CD14-positive monocyte (primary cell): Measurements from ENCODE around the gene PPFIA3. TPM values are rescaled to one million over a fixed set of nuclear protein-coding genes. Genes with fewer than 3 reads are reported as not detected.
A peak's percentile ranks its signal among the peaks of the same experiment; 100 is the strongest.

Experiments used
- DNase-seq, 3 donors: peaks; one replicate each; pipeline ENCODE4 v3.0.0-alpha.2; 2011 to 2022
- H2AFZ ChIP-seq: 2 replicates; pipeline ENCODE4 v1.6.0; 2012; ENCODE audit warnings: mild to moderate bottlenecking, low read depth, low read length, inconsistent platforms; ENCODE audit not compliant: insufficient read depth, poor library complexity, severe bottlenecking
- H3K27ac ChIP-seq, 2 donors: 1 replicate in 1 of 2; 2 replicates in 1 of 2; pipeline ENCODE4 v1.5.1; 2012 to 2013; ENCODE audit warnings: low read length in 2 of 2, control low read depth in 1 of 2, inconsistent platforms in 1 of 2, low read depth in 1 of 2, mild to moderate bottlenecking in 1 of 2
- H3K27me3 ChIP-seq, 2 donors: one replicate each; pipeline versions ENCODE4 v1.6.0 to v1.6.1; 2011 to 2013; ENCODE audit warnings: low read length in 2 of 2; ENCODE audit not compliant: control insufficient read depth in 2 of 2, insufficient read depth in 2 of 2
- H3K36me3 ChIP-seq, 2 donors: replicated peaks in 1 of 2; 1 replicate in 1 of 2; 2 replicates in 1 of 2; pipeline versions ENCODE4 v1.5.1 to v1.6.1; 2012 to 2013; ENCODE audit warnings: low read length in 2 of 2, control low read depth in 1 of 2, inconsistent platforms in 1 of 2, mild to moderate bottlenecking in 1 of 2; ENCODE audit not compliant: insufficient read depth in 2 of 2, control insufficient read depth in 1 of 2
- H3K4me1 ChIP-seq, 2 donors: 1 replicate in 1 of 2; 2 replicates in 1 of 2; pipeline versions ENCODE4 v1.5.1 to v1.6.1; 2012 to 2013; ENCODE audit warnings: low read length in 2 of 2, control low read depth in 1 of 2, inconsistent platforms in 1 of 2, mild to moderate bottlenecking in 1 of 2, moderate library complexity in 1 of 2; ENCODE audit not compliant: insufficient read depth in 2 of 2, control insufficient read depth in 1 of 2
- H3K4me2 ChIP-seq: replicated peaks from 2 replicates; pipeline ENCODE3; 2012; ENCODE audit warnings: low read length, moderate library complexity, mild to moderate bottlenecking; ENCODE audit not compliant: poor library complexity, severe bottlenecking; ENCODE audit errors: extremely low read depth
- H3K4me3 ChIP-seq, 3 experiments: fragments of 200-600 bp in 1 of 3; sonication (generic) in 1 of 3; replicated peaks in 1 of 3; 1 replicate in 2 of 3; 2 replicates in 1 of 3; pipeline ENCODE4 v1.5.1; 2011 to 2013; ENCODE audit warnings: low read length in 3 of 3, mild to moderate bottlenecking in 3 of 3, control low read depth in 2 of 3, low read depth in 2 of 3, inconsistent platforms in 1 of 3, moderate library complexity in 1 of 3
- H3K79me2 ChIP-seq: 2 replicates; pipeline ENCODE4 v1.6.0; 2012; ENCODE audit warnings: mild to moderate bottlenecking, control low read depth, inconsistent platforms, low read length, moderate library complexity; ENCODE audit not compliant: insufficient read depth
- H3K9ac ChIP-seq: 2 replicates; pipeline ENCODE4 v1.6.0; 2017; ENCODE audit warnings: low read length, mild to moderate bottlenecking; ENCODE audit not compliant: insufficient read depth, poor library complexity, severe bottlenecking
- H3K9me3 ChIP-seq, 2 donors: replicated peaks in 1 of 2; 1 replicate in 1 of 2; 2 replicates in 1 of 2; pipeline versions ENCODE4 v1.5.1 to v1.6.1; 2012 to 2013; ENCODE audit warnings: low read length in 2 of 2, control low read depth in 1 of 2; ENCODE audit not compliant: control insufficient read depth in 1 of 2, insufficient read depth in 1 of 2
- H4K20me1 ChIP-seq: 2 replicates; pipeline ENCODE4 v1.6.0; 2012; ENCODE audit warnings: mild to moderate bottlenecking, low read length, control low read depth, moderate library complexity; ENCODE audit not compliant: insufficient read depth
- H3K27ac Mint-ChIP-seq, 7 donors: one replicate each; pipeline ENCODE4 v1.8.0; 2020; ENCODE audit warnings: mild to moderate bottlenecking in 7 of 7, mixed read lengths in 7 of 7, moderate library complexity in 6 of 7, inconsistent platforms in 2 of 7
- H3K27me3 Mint-ChIP-seq, 3 donors: one replicate each; pipeline ENCODE4 v1.8.0; 2021 to 2022; ENCODE audit warnings: low read depth in 3 of 3, mild to moderate bottlenecking in 3 of 3, mixed read lengths in 3 of 3, moderate library complexity in 3 of 3, inconsistent platforms in 1 of 3
- H3K36me3 Mint-ChIP-seq, 2 donors: one replicate each; pipeline ENCODE4 v1.8.0; 2020; ENCODE audit warnings: mixed read lengths in 2 of 2, inconsistent platforms in 1 of 2, mild to moderate bottlenecking in 1 of 2
- H3K4me1 Mint-ChIP-seq: one replicate; pipeline ENCODE4 v1.8.0; 2020; ENCODE audit warnings: mild to moderate bottlenecking, mixed read lengths
- H3K4me3 Mint-ChIP-seq, 2 donors: one replicate each; pipeline ENCODE4 v1.8.0; 2020; ENCODE audit warnings: mild to moderate bottlenecking in 2 of 2, mixed read lengths in 2 of 2, moderate library complexity in 1 of 2
- H3K9me3 Mint-ChIP-seq, 7 donors: one replicate each; pipeline ENCODE4 v1.8.0; 2020 to 2022; ENCODE audit warnings: mixed read lengths in 7 of 7, mild to moderate bottlenecking in 6 of 7, moderate library complexity in 6 of 7, inconsistent platforms in 2 of 7
- CTCF ChIP-seq: fragments of 200-600 bp; IDR thresholded peaks from one replicate; pipeline ENCODE4 v1.8.0; 2022; ENCODE audit warnings: antibody characterized with exemption, mild to moderate bottlenecking
- WGBS: methylation state at CpG from one replicate; pipeline ENCODE4 v1.1.5; 2013; ENCODE audit warnings: missing lambda C conversion rate; ENCODE audit not compliant: insufficient coverage; 5-methylcytosine and 5-hydroxymethylcytosine counted together
- intact Hi-C, 2 donors: fragments of 100-400 bp; cut with micrococcal nuclease; formaldehyde crosslinking; loops; one replicate each; pipeline versions ENCODE4 v1.15.0 to v1.15.1; 2023
- polyA plus RNA-seq, 3 donors: library from polyadenylated mRNA; depleted of rRNA in 1 of 3; unstranded in 2 of 3; stranded (reverse) in 1 of 3; fragments of 300-500 nt in 2 of 3; fragments of >200 nt in 1 of 3; fragmentation: Illumina TruSeq in 2 of 3; gene quantifications; 1 replicate in 2 of 3; 2 replicates in 1 of 3; pipeline ENCODE4 v1.2.3, GENCODE V29; 2012 to 2021

PPFIA3 gene
- polyA plus RNA-seq, 3 donors: 0.43 TPM; not detected in 2

- no peak for DNase-seq
- Histone ChIP-seq H2AFZ (no peak overlapping the region), H3K4me1 (no peaks in the 10 kb centered on the region), H3K36me3 (peaks cover 85 to 98% of the 10 kb centered on the region in 2 donors), H3K4me2 (no peak overlapping the region), H3K79me2 (peaks cover 12% of the 10 kb centered on the region), H3K4me3 (no peak overlapping the region), H3K27me3 (no peaks in the 10 kb centered on the region), H4K20me1 (peaks cover 90% of the 10 kb centered on the region), H3K9ac (no peak overlapping the region), H3K9me3 (no peaks in the 10 kb centered on the region), H3K27ac (no peak overlapping the region)
- Mint-ChIP-seq H3K4me1 (no peaks in the 10 kb centered on the region), H3K9me3 (peaks cover 0 to 1% (median 0%) of the 10 kb centered on the region in 7 donors), H3K27ac (peak overlapping the region in 2 of 7 donors; percentile 10 to 38), H3K36me3 (peaks cover 70 to 93% of the 10 kb centered on the region in 2 donors), H3K4me3 (no peak overlapping the region), H3K27me3 (no peaks in the 10 kb centered on the region)
- intact Hi-C loops: no loop called here
- WGBS: 93% methylated on average over 6 of the region's 12 CpGs
- no peak for TF ChIP-seq CTCF
These were observed 18.2 kb upstream of the PPFIA3 start for GRCh38 chr19:49101160-49101559.

DNA sequence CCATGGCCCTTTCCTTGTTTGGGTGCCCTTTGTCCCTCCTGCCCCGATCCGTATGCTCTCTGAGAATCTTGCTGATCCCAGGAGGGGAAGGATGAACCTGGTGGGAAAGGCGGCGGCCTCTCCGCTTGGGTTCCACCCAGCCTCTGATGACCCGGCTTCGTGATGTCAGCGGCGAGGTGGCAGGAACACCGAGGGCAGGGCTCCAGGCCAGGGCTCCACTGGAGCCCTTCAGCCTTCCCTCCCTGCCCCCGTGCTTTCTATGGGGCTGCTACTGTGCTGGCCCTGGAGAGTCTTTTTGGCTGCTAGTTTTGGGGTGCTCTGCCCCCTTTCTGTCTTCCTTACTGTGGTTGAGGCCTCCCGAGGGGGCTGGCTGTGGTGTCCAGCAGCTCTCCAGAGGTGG, 17.0 kb upstream of the PPFIA3 start:
- Histone ChIP-seq H3K27me3 (no peaks in the 10 kb centered on the region), H4K20me1 (peaks cover 90% of the 10 kb centered on the region), H3K4me1 (no peaks in the 10 kb centered on the region), H2AFZ (no peak overlapping the region), H3K79me2 (peaks cover 12% of the 10 kb centered on the region), H3K36me3 (peaks cover 86 to 98% of the 10 kb centered on the region in 2 donors), H3K27ac (no peak overlapping the region), H3K4me2 (no peak overlapping the region), H3K4me3 (no peak overlapping the region), H3K9ac (no peak overlapping the region), H3K9me3 (no peaks in the 10 kb centered on the region)
- H3K4me1 Mint-ChIP-seq: no peaks in the 10 kb centered on the region
- WGBS: 93% methylated on average over 10 of the region's 12 CpGs
- H3K9me3 Mint-ChIP-seq: peaks cover 0 to 1% (median 0%) of the 10 kb centered on the region in 7 donors
- no peak for TF ChIP-seq CTCF
- no peak overlapping the region for H3K4me3 Mint-ChIP-seq
- H3K36me3 Mint-ChIP-seq: peaks cover 72 to 93% of the 10 kb centered on the region in 2 donors
- peak overlapping the region in 1 of 7 donors; percentile 55 for H3K27ac Mint-ChIP-seq
- H3K27me3 Mint-ChIP-seq: no peaks in the 10 kb centered on the region
- no peak for DNase-seq
- intact Hi-C loops: no loop called here
